GM19395 (cell line): ENCODE data around the gene NCKAP5.

Source experiments
- ATAC-seq: cut with Tn5 transposase; IDR thresholded peaks from one replicate; pipeline ENCODE4 v1.9.1; 2021; ENCODE audit warnings: mild to moderate bottlenecking, moderate library complexity; ENCODE audit not compliant: unreplicated experiment

NCKAP5 gene

DNA sequence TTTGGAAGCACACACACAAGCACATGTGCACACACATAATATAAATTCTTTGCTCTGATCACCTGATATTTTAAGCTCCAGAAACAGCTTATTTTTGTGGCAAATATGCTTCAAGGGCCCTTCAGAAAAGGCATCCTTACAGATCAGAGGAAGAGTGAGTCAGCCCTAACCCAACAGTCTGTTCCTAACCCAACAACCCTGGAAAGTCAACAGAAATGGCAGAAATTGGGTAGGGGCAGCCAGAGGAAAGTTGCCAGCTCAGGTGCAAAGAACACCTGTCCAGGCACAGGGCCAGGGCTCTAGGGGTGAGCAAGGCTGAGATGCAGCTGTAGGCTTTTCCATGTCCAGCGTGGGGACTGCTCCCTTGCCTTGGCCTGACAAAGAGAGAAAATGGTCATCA, 6.4 kb upstream of the NCKAP5 start:
- ATAC-seq: no peak

DNA sequence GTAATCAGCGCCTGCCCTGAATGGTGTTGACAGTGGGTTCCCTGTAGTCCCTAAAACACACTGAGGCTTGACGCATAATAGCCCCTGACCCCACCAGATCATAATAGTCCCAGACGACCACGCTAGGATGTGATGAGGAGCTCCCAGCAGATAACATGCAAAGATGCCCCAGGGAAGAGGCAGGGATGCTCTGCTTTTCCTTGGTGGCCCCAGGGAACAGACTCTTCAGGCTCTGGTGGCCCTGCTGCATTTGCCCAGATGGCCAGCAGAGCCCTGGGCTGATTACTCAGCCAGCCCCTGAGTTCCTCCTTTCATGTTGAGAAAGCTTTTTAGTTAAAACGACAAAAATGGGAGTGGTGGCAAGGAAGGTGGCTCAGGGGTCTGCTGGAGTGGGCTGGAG, 5.9 kb upstream of the NCKAP5 start:
- no peak for ATAC-seq

DNA sequence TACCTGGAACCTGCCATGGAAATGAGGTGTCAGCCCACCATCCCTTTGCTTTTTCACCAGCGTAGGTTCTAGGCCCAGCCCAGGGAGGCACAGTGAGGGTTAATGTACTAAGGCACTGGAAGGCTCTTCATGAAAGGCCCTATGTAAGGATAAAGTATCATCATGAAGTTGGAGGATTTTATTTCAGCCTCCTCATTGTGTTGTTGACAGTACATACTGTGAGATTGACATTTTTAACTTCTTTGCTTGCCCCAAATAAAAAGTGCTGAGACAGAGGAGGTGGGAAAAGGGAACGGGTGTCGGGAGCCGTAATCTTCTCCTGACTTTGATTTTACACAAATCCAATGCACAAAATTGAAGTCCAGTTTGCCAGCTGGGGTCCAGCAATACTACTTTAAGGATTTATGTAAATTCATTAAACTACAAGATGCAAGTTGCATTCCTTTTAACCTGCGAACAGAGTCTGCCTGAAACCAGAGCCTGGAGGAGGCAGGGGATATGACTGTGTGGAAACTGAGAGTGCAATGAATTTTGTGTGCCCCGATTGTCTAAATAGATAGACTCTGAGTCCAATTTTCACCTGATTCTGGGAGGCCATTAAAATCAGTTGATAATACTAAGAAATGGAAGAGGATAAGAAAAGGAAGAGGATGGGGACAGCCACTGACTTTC, 5.4 kb upstream of the NCKAP5 start:
- ATAC-seq: no peak

DNA sequence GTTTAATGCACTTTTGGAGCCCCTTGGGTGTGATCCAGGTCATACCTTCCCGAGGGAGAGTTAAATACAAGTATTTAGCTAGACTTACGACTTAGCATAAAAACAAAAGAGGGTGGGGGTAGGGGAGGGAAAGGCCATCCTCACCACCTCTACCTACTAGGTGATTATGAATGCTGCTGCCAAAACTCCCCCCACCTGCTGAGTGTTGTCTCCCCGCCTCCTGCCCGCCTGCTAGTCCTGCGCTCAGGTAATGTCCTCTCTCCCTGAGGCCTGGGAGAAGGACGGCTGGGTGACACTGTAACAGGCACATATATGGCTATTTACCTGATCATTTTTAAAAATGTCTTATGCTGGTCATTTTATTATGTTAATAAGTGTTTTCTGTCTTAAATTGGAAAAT, 3.0 kb upstream of the NCKAP5 start:
- ATAC-seq: no peak

DNA sequence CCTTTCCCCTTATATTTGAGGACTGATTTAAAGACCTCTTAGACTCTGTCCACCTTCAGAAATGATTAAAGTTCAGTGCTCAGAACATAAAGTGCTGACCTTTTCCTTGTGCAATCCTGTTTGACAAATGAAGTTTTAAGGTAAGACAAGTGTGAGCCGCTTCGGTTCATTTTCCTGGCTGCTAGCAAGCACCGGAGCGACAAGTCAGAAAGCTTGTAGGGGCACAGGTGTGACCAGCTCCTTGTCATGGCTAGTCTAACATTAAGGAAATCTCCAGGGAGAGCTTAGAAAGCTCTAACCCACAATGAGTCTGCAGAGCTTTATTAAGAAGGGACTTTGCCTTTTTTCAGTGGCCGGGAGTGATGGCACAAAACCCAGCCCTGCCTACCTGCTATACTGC, 2.3 kb upstream of the NCKAP5 start:
- ATAC-seq: no peak

DNA sequence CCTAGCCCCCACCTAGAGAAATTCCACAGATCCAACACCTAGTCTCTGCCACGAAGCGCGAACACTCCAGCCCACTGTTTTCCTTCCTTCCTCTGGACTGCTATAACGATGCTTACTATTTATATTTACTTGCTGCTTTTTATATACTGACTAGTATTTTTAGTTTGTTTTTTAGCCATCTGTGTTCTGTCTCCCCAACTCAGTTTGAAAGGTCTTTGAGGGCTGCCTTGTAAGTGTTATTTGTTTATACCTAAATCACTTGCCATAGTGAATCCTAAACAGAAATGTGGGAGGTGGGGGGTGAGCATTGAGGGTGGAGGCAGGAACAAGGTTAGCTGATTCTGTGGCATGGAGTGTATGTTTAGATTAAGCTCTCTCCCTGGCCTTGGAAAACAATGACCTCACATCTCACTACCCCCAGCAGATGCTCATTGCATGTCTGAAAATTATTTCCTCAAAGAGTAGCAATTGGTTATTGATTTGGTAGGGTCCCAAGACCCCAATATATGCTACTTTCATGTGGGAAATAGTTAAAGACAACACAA, 1.1 kb upstream of the NCKAP5 start:
- ATAC-seq: no peak

DNA sequence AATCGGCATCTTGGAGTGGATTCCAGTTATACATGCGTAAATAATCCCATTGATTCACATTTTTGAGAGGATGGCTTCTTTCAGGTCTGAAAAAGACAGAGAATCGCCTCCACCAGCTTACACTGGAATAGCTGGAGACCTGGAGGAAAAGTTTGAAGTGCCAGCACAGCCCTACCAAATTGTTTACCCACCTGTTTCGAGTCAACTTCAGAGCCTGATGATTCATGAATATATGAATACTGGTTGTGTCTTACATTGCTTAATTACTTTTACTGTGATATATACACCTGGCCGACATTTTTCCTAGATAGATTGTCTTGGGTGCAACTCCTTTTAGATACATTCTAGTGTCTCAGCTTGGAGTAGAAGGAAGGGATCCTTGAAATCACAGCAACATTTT, 335 bp upstream of the NCKAP5 start:
- ATAC-seq: no peak

DNA sequence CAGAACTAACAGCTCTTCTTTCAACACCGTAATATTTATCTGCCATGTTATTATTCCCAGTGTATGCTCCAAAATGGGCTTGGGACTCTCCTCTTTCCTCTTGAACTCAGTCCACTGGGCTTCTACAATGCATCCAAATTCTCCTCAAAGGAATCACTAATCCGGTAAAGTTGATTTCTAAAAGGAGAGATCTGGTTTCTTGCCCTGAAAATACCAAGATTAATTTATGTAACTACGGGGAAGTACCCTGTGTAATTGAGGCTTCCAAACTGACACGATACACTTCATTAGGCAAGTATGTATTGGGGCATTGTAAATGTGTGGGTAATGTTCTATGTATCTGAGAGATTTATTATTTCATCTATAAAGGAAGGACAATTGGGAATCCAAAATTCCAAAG, 5.7 kb downstream of the NCKAP5 start:
- ATAC-seq: no peak

DNA sequence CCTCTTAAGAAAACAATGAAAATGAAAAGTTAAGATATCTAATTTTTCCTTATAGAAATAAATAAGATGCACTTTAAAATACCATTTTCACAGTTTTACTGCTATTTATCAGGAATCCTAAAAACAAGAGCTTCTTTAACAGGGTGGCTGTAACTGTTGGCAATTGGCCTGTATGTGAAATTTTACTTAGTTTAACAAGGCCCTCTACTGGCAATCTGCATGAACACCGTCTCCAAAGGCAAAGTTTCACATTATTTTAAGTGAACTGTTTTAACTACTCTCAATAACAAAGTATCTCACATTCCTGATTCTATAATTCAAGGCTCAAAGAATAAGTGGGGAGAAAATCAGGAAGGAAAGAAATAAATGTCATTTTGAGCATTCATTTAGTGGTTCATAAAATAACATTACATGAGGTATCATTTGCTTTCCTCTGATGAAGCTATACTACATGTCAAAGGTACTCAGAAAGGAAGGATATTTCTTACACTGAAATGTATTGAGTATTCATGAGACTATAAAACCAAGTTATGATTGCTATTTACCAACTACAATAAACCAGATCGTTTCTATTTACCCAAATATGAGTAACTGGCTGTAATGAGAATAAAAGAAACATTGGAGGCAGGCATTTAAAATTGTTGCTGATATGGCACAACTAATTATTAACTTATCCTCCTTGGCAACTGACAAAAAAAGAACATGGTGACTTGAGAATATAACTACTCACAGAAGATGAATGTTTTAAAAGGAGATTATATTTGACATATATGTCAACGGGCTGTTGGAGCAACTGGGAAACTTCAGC, 7.0 kb downstream of the NCKAP5 start:
- peak; percentile 70 for ATAC-seq

DNA sequence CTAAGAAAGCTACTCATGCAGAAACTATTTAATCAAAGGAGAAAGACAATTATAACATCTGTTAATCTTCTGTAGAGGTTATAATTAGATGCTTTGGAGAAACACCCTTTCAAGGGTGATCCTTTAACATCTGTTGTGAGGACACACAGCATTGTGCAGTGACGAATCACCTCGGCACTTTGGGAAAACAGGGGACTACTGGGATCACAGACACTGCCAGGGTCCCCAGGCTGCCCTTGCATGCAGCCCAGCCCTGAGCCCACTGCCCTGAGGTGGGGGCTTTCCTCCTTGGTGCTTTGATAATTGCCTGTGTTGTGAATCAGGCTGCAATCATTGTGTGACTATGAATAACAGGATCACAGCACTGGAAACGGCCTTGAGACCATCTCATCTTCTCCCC, 10.6 kb downstream of the NCKAP5 start:
- no peak for ATAC-seq

DNA sequence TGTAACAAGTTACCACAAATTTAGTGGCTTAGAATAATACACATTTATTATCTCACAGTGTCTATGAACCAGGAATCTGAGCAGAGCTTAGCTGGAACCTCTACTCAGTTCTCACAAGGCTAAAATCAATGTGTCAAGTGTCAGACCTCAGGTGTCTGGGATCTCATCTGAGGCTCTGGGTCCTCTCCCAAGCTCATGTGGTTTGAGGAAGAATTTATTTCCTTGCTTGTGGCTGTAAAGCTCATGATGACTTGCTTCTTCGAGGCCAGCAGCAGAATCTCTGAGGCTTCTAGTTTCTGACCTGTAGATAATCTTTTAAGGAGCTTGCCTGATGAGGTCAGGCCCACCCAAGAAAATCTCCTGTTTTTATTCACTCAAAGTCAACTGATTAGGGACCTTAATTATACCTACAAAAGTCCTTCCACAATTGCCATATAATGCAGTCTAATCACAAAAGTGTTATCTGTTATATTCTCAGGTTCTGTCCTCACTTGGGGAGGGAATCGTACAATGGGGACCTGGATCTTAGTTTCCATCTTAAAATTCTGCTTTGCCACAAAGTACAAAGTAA, 14.3 kb downstream of the NCKAP5 start:
- no peak for ATAC-seq

DNA sequence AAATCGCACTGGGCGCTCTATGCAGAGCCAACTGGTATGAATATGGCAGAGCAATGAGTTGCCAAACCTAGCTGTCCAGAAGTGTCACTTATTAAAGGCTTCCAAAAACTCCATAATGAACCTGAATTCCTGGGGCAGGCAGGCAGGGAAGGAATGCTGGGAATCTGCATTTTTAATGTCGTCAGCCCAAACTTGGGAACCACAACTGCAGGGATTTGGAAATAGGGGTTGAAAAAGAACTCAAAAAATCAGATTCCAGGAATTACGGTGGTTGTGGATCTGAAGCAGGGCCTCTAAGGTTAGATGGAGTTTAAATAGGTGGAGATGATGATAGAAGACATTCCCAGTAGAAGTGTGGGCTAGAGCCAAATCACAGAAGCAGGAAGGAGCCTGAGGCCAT, 15.0 kb downstream of the NCKAP5 start:
- no peak for ATAC-seq

DNA sequence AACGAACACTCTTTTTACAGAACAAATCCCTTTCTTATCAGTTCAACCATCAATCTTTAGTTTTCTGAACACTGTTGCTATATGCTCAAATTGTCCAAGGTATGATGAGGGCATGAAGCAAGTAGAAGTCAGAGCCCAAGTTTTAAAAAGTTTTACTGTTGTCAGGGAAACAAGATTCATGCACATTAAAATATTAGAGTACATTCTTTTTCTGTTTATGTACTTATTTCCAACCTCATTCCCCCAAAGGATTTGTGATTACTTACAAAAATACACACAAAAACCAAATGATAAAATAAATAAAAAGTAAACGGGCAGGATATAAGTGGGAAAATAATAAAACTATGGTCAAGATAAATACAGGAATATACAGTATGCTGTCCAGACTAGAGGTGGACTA, 15.4 kb downstream of the NCKAP5 start:
- no peak for ATAC-seq

DNA sequence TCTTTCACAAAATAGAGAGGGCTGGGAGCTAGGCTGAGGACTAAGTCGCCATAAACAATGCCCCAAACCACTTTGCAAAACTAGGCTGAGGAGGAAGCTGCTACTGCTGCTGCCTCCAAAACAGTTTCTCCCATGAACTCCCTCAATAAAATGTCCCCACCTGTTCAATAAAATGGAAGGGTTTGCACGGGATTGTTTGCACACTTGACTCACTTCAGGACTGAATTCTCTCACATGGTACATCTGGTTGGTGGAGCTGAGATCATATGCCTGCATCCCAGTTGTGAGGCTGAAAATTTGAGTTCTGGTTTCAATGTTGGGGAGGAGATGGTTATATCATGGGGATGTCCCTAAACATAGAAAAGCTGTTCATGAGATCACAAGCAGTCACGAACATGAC, 26.5 kb downstream of the NCKAP5 start:
- no peak for ATAC-seq

DNA sequence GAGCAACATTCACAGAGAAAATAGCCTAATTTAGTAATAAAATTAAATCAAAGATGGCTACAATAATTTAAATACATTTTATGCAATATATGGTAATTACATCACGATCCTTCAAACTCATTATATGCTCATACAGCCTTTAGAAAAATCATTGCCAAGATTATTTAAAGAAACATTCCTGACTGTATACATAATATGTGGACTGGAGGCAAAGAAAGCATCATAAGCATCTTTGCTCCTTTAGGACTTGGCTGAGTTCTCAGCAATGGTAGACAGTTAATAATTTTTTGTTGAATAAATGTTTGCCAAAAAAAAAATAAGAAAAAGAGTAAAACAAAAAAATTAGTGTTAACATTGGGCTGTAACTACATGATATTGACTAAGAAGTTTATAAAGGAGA, 26.9 kb downstream of the NCKAP5 start:
- ATAC-seq: no peak

DNA sequence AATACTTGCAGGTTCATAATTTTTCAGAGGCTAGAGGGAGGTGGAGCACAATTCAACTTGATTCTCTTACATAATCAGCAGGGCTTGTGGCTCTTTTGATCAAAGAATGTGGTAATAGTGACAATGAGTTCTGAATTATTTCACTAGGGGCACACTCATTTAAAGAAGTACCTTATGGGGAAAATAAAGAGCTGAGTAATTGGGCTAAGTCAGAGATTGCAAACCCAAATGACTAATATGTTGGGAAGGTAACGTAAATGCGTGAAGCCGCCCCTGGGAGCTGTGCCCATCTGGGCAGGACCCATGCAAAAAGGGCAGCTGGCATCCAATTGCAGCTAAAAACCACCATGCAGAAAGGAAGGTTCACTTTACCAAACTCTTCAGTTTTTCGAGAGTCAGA, 35.3 kb downstream of the NCKAP5 start:
- no peak for ATAC-seq

DNA sequence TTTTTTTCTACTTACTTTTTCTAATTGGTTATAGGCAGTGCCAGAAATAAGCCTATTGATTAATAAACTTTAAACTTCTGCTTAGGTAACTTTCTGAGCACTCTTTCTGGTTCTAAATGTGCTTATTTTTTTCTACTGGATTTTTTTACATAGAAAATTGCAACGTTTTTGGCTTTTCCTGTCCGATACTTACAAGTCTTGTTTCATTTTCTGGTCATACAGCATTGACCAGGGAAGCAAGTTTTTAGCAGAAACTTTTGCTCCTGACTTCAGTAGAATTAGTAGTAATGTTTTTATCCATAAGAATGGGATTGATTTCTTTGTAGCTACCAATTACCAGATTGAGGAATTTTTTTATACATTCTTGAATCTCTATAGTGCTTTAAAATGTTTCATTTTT, 36.9 kb downstream of the NCKAP5 start:
- ATAC-seq: no peak

DNA sequence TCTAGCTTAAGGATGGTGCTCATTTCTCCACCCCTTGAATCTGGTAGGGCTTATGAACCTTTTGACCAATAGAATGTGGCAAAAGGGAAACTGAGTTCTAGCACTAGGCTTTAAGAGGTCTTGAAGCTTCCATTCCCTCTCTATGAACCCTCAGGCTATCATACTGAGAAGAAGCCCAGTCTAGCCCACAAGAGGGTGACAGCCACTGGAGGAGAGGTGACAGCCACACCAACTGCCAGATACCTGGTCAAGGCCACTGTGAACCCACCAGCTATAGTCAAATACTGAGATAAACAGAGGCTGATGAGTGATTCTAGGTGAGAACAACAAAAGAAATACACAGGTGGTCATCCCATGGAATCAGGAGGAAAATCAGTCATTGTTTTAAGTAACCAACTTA, 37.6 kb downstream of the NCKAP5 start:
- ATAC-seq: no peak

DNA sequence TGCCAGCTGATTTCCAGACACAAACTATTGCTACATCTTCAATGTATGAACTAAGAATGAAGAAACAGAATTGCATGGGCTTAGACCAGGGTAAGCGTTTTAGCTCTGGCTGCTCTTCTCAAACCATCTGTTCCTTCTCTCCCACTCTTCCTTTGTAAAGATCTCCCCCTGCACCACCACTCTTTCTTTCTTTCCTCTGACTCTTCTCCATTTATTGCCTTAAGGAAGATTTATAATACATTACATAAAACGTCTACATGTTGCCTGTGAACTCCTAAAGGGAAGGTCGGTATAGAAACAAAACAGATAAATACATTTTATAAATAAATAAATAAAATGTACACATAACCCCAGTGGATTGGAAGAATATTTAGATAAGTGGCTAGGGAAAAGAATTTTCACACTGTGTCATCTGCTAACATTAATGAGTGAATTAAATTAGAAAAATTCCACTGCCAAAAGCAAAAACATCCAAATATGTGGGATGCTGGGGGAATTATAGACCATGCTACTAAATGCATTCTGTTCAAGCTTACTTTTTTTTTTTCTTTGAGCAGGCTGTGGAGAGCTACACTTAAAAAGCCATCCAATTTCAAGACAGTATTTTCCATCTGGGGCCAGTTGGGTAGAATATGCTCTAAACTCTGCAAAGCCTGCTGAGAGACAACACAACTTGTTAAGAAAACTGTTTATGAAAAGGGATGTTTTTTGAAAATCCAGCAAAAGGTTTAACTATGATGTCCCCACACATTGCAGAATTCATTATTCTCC, 41.5 kb downstream of the NCKAP5 start:
- no peak for ATAC-seq

DNA sequence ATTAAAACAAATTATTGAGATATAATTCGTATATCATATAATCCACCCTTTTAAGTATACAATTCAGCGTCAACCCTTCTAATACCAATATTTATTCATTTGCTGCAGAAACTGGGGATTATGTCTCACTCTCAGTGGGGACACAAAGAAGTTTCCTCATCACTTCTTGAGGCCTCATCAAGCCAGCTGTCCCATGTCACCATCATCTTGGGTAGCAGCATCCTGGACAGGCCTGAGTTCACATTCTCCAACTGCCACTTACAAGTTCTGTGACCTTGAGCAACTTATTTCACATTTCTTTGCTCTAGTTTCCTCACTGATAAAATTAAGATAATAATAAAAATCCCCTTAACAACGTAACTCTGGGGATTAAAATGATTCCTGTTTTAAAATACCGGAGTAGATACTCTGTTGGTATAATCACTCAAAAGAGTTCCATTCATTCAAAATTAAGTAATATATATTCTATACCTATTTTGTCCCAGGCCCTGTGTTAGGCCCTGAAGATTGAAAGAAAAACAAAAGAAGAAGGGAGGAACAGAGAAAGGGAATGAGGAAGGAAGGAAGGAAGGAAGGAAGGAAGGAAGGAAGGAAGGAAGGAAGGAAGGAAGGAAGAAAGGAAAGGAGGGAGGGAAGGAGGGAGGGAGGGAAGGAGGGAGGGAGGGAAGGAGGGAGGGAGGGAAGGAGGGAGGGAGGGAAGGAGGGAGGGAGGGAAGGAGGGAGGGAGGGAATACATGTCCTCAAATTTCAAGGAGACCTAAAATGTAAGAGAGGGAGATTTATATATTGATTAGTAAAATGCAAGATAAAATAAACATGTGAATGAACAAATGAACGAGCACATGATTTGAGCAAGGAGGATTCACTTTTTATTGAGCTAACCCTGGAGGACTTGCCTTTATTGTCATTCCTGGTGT, 42.4 kb downstream of the NCKAP5 start:
- no peak for ATAC-seq
